Endothelial cell of umbilical vein (primary cell): ENCODE results near the gene NDUFA7. TPM values are rescaled to one million over a fixed set of nuclear protein-coding genes. Genes with fewer than 3 reads are reported as not detected.
A peak's percentile ranks its signal among the peaks of the same experiment; 100 is the strongest.

Experiments
- BruUV-seq: library from RNA; stranded (reverse); fragments of 400-500 nt; replicated peaks from 2 replicates; lab custom pipeline; 2021; lab: Mats Ljungman, UMichigan
- CTCF ChIA-PET: fragments of 300-600, 350-600 bp; sonication (Branson Sonifier 250); formaldehyde crosslinking; loops from one replicate; lab custom pipeline; 2021; ENCODE audit warnings: antibody characterized with exemption, inconsistent platforms; lab: Charles Lee
- POLR2A ChIA-PET: fragments of 300-600, 350-600 bp; sonication (Branson Sonifier 250); formaldehyde crosslinking; loops from one replicate; lab custom pipeline; 2021; ENCODE audit warnings: antibody characterized with exemption, inconsistent platforms; lab: Charles Lee
- DNase-seq: peaks from one replicate; pipeline ENCODE4 v3.0.0-alpha.2; 2011; ENCODE audit warnings: low read depth, low spot score
- FAIRE-seq: peaks from 2 replicates; lab custom pipeline; 2011; peaks lifted over from hg19 to GRCh38; lab: Jason Lieb, UNC
- H2AFZ ChIP-seq: 2 replicates; pipeline ENCODE4 v1.6.0; 2012; ENCODE audit warnings: low read depth, low read length, control low read depth, inconsistent platforms
- H3K27ac ChIP-seq: 2 replicates; pipeline ENCODE4 v1.5.1; 2011; ENCODE audit warnings: low read depth, mild to moderate bottlenecking, control low read depth, low read length, moderate library complexity; ENCODE audit not compliant: insufficient read depth
- H3K27me3 ChIP-seq, 2 experiments: 2 replicates each; pipeline versions ENCODE4 v1.6.0 to v1.6.1; 2011; ENCODE audit warnings: low read length in 2 of 2, mixed read lengths in 1 of 2; ENCODE audit not compliant: control insufficient read depth in 2 of 2, insufficient read depth in 2 of 2
- H3K36me3 ChIP-seq, 2 experiments: 2 replicates in 1 of 2; 3 replicates in 1 of 2; pipeline ENCODE4 v1.5.1; 2011; ENCODE audit warnings: low read length in 2 of 2, mild to moderate bottlenecking in 1 of 2, moderate library complexity in 1 of 2; ENCODE audit not compliant: control insufficient read depth in 2 of 2, insufficient read depth in 2 of 2; ENCODE audit errors: extremely low read depth in 1 of 2
- H3K4me1 ChIP-seq: 3 replicates; pipeline ENCODE4 v1.5.1; 2011; ENCODE audit warnings: mild to moderate bottlenecking, low read length; ENCODE audit not compliant: control insufficient read depth, insufficient read depth; ENCODE audit errors: extremely low read depth
- H3K4me2 ChIP-seq: 2 replicates; pipeline ENCODE4 v1.6.1; 2011; ENCODE audit warnings: low read length, control low read depth, mixed read lengths; ENCODE audit not compliant: insufficient read depth
- H3K4me3 ChIP-seq, 3 experiments: fragments of 200-600 bp in 1 of 3; sonication (generic), shearing (Covaris generic) in 1 of 3; replicated peaks in 1 of 3; 2 replicates each; pipeline ENCODE4 v1.5.1; 2011 to 2016; ENCODE audit warnings: control low read depth in 3 of 3, low read length in 3 of 3, mild to moderate bottlenecking in 2 of 3, inconsistent platforms in 1 of 3, low read depth in 1 of 3, moderate library complexity in 1 of 3; ENCODE audit not compliant: insufficient read depth in 1 of 3
- H3K79me2 ChIP-seq: 2 replicates; pipeline ENCODE4 v1.6.0; 2012; ENCODE audit warnings: low read length, inconsistent platforms; ENCODE audit not compliant: control insufficient read depth, insufficient read depth
- H3K9ac ChIP-seq: replicated peaks from 2 replicates; pipeline ENCODE3; 2011; ENCODE audit warnings: low read length, control low read depth; ENCODE audit not compliant: insufficient read depth; ENCODE audit errors: extremely low read depth
- H3K9me1 ChIP-seq: replicated peaks from 3 replicates; pipeline ENCODE4 v1.6.0; 2011; ENCODE audit warnings: mild to moderate bottlenecking, low read length; ENCODE audit not compliant: control insufficient read depth, insufficient read depth; ENCODE audit errors: extremely low read depth
- H3K9me3 ChIP-seq: replicated peaks from 2 replicates; pipeline ENCODE4 v1.5.1; 2012; ENCODE audit warnings: low read length, inconsistent platforms; ENCODE audit not compliant: control insufficient read depth, insufficient read depth
- H4K20me1 ChIP-seq: replicated peaks from 2 replicates; pipeline ENCODE3; 2011; ENCODE audit warnings: mild to moderate bottlenecking, low read length; ENCODE audit not compliant: control insufficient read depth, insufficient read depth; ENCODE audit errors: extremely low read depth
- CTCF ChIP-seq, 2 donors: IDR thresholded peaks; 1 replicate in 1 of 2; 2 replicates in 1 of 2; pipeline ENCODE4 v1.5.1; 2011; ENCODE audit warnings: low read length in 2 of 2, mild to moderate bottlenecking in 2 of 2, moderate library complexity in 2 of 2, control low read depth in 1 of 2, inconsistent platforms in 1 of 2, low read depth in 1 of 2; ENCODE audit not compliant: insufficient read depth in 1 of 2; ENCODE audit errors: extremely low read depth in 1 of 2
- EZH2 ChIP-seq: IDR thresholded peaks from 2 replicates; pipeline ENCODE4 v1.6.1; 2012; ENCODE audit warnings: borderline replicate concordance, low read depth, mild to moderate bottlenecking, moderate library complexity, low read length, inconsistent platforms; ENCODE audit not compliant: severe bottlenecking
- FOS ChIP-seq: IDR thresholded peaks from 2 replicates; pipeline ENCODE4 v1.6.1; 2011; ENCODE audit warnings: mild to moderate bottlenecking, low read length, moderate library complexity, borderline replicate concordance; ENCODE audit not compliant: insufficient read depth
- GATA2 ChIP-seq: IDR thresholded peaks from 2 replicates; pipeline ENCODE4 v1.7.0; 2011; ENCODE audit warnings: low read depth, mild to moderate bottlenecking, moderate library complexity, mixed read lengths, low read length; ENCODE audit not compliant: insufficient read length, insufficient read depth
- JUN ChIP-seq: IDR thresholded peaks from 2 replicates; pipeline ENCODE4 v1.6.1; 2011; ENCODE audit warnings: borderline replicate concordance, low read depth; ENCODE audit not compliant: insufficient read length, insufficient read depth
- MYC ChIP-seq: IDR thresholded peaks from one replicate; pipeline ENCODE4 v1.6.1; 2011; ENCODE audit warnings: mild to moderate bottlenecking, low read depth, low read length
- POLR2A ChIP-seq: IDR thresholded peaks from 2 replicates; pipeline ENCODE4 v1.6.1; 2012; ENCODE audit warnings: low read depth, mild to moderate bottlenecking, control low read depth, low read length
- POLR2AphosphoS5 ChIP-seq: IDR thresholded peaks from 2 replicates; pipeline ENCODE4 v1.6.1; 2012; ENCODE audit warnings: low read depth, mild to moderate bottlenecking, control low read depth, low read length, moderate library complexity; ENCODE audit not compliant: insufficient read depth
- dilution Hi-C: fragments of 300-500 bp; cut with MboI; formaldehyde crosslinking; loops from one replicate; pipeline ENCODE4 v1.15.0; 2019; ENCODE audit warnings: low sequenced_read_pairs; ENCODE audit not compliant: extremely low pct_ligation_motif_present
- intact Hi-C: fragments of 100-400 bp; cut with micrococcal nuclease; formaldehyde crosslinking; loops from one replicate; pipeline ENCODE4 v1.10.0; 2022
- polyA plus RNA-seq, 4 experiments: library from polyadenylated mRNA; depleted of rRNA in 3 of 4; stranded (reverse) in 3 of 4; unstranded in 1 of 4; fragments of >200 nt; gene quantifications; 2 replicates each; pipeline versions ENCODE4 v1.2.1 to v1.2.3, GENCODE V29; 2011 to 2012; ENCODE audit warnings: missing spikeins in 1 of 4
- total RNA-seq: library from RNA; stranded (reverse); gene quantifications from 2 replicates; pipeline ENCODE4 v1.2.3, GENCODE V29; 2021
- TF ChIP-seq, protein P1 (sequence below): IDR thresholded peaks from 2 replicates; pipeline ENCODE4 v1.6.1; 2011; ENCODE audit not compliant: insufficient read depth, insufficient read length

NDUFA7 gene
- total and polyA plus RNA-seq, 2 donors (not counting 3 experiments of a cell fraction or from before 2014, with no cell fraction given), result 60.2 to 169 TPM

GRCh38 chr19:8308891-8309291 lies 12.3 kb downstream of the NDUFA7 start:
- Histone ChIP-seq H3K4me2 (peak overlapping the region; percentile 49), H3K9me1 (no peaks in the 10 kb centered on the region), H3K9me3 (no peaks in the 10 kb centered on the region), H2AFZ (no peak overlapping the region), H3K4me1 (peaks cover 19% of the 10 kb centered on the region), H3K27me3 (no peaks in the 10 kb centered on the region), H3K4me3 (peak overlapping the region; percentile 43 to 48 (median 44)), H4K20me1 (no peaks in the 10 kb centered on the region), H3K79me2 (peaks cover 11% of the 10 kb centered on the region), H3K27ac (peak overlapping the region; percentile 69), H3K36me3 (no peaks in the 10 kb centered on the region), H3K9ac (peak overlapping the region; percentile 41)
- intact Hi-C loops (loop anchor here (1.0 to 2.0 kb wide), 2 partner anchors 12 to 34 kb away; partner anchors contain the start of genes KANK3, NDUFA7 and RPS28), dilution Hi-C loops (no loop called here)
- BruUV-seq, result TSS peak; percentile 63
- ChIA-PET POLR2A (no interaction called here), CTCF (interaction anchor here (0.6 kb wide), 1 partner anchor 9 kb away, joined by 3 read pairs; no protein-coding TSS in a partner anchor)
- FAIRE-seq (no peak), DNase-seq (no peak)
- TF ChIP-seq POLR2A, result no peak
- TF ChIP-seq GATA2, result no peak
- TF ChIP-seq CTCF (IDR thresholded peaks at IDR 0.05; ENCODE audit: extremely low read depth in 1 of 2, insufficient read depth in 1 of 2, low read depth in 1 of 2, low read length in 2 of 2), result no peak
- TF ChIP-seq, protein P1, sequence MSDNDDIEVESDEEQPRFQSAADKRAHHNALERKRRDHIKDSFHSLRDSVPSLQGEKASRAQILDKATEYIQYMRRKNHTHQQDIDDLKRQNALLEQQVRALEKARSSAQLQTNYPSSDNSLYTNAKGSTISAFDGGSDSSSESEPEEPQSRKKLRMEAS, result no peak
- no peak for TF ChIP-seq POLR2AphosphoS5
- TF ChIP-seq FOS, result no peak
- TF ChIP-seq EZH2, result no peak
- TF ChIP-seq MYC, result no peak
- no peak for TF ChIP-seq JUN
